ENCODE data around the gene PRKCE. TPM values are rescaled to one million over a fixed set of nuclear protein-coding genes. Genes with fewer than 3 reads are reported as not detected.
"Not testable (repeated sequence)": the region's sequence is repeated elsewhere in the genome, so short reads cannot be mapped to it uniquely, and the experiment has no call there.

PRKCE gene
- total RNA-seq, 1 donor from 2014 or later, result 62.8 TPM

DNA sequence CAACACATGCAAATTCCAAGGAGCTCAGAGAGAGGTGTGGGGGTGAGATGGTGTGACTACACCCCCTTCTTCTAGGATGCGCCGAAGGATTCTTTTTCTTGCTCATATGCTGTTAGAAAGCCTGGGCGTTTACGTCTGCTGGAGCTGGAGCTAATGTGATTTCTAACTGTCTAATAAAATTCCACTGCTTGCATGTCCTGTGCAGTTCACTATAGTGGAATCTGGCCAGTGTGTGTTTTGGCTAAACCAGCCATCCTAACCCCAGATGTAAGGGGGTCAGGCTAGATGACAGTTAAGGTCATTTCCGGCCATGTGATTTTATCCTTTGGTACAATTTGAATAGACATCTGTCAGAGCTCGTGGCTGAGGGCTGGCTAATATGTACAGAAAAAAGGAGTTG is 194.1 kb downstream of the PRKCE start:
- no peak for DNase-seq (ENCODE audit: low spot score in 2 of 2)
- no peak for FAIRE-seq

- FAIRE-seq, result no peak
Observed at GRCh38 chr2:45849491-45850283, 198.2 kb downstream of the PRKCE start.

DNA sequence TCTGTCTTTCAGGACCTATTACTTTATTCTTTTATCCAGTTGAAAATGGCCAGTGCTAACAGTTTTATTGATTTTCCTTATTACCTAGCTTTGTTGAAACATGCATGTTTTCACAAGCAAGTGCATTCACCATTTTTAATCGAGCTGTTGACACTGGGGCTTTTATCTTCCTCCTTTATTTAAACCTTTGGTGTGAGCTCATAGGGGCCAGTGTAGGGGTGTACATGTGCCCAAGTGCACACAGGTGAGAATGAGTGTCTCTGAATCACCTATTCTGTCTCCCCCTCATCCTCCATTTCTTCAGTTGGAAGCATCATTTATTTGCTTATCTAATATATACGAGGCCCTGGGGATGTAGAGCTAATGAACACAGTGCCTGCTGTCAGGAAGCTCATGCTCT is 199.1 kb downstream of the PRKCE start:
- FAIRE-seq, result no peak
- no peak for DNase-seq (ENCODE audit: low spot score in 2 of 2)

More at GRCh38 chr2:45849491-45850283, 198.2 kb downstream of the PRKCE start:
- DNase-seq (ENCODE audit: low spot score in 2 of 2), result no peak

GRCh38 chr2:45851111-45851510 is 199.6 kb downstream of the PRKCE start:
- no peak for FAIRE-seq

DNA sequence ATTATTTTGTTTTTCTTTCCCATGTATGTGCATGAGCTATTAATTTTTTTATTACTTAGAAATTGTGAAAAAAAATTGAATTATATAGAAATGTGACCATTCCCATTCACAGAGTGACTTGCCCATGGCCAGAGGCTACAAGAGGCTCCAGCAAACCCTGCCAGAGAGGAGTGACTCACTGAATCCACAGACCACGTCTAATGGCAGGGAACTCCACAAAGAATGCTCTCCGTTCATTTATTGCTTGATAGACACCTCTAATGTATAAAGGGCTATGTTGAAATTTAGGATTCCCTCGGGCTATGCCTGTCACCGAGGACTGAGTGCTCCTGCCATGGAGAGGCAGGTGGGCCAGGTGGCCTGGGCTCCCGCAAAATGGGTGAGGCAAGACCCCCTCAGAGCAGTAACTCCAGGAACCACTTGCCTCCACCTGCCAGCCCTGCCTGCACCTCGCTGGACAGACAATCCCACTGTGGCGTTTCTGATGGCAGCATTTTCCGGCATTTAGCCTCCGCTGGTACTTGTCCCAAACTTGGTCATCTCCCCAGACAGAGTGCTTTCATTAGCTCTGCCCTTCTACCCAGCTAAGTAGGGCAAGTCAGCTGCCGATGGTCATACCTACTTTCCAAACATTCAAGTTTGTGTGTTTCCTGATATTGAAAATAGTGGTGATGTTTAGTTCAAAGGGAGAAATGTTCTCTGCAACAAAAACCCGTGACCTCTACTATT is 200.3 kb downstream of the PRKCE start:
- no peak for FAIRE-seq

More at GRCh38 chr2:45851111-45851510, 199.6 kb downstream of the PRKCE start:
- DNase-seq (ENCODE audit: low spot score in 2 of 2), result no peak

GRCh38 chr2:45852450-45853150 is 201.1 kb downstream of the PRKCE start:
- no peak for FAIRE-seq

More for the DNA sequence above, 200.3 kb downstream of the PRKCE start:
- no peak for DNase-seq (ENCODE audit: low spot score in 2 of 2)

GRCh38 chr2:45855374-45855773 is 203.9 kb downstream of the PRKCE start:
- DNase-seq (ENCODE audit: low spot score in 2 of 2), result no peak
- no peak for FAIRE-seq

More at GRCh38 chr2:45852450-45853150, 201.1 kb downstream of the PRKCE start:
- DNase-seq (ENCODE audit: low spot score in 2 of 2), result no peak

GRCh38 chr2:45856391-45857274 is 205.2 kb downstream of the PRKCE start:
- FAIRE-seq (no peak), DNase-seq (ENCODE audit: low spot score in 2 of 2) (no peak)

GRCh38 chr2:45857275-45857609 is 205.8 kb downstream of the PRKCE start:
- DNase-seq (ENCODE audit: low spot score in 2 of 2), result no peak
- no peak for FAIRE-seq

GRCh38 chr2:45857867-45858520 is 206.5 kb downstream of the PRKCE start:
- DNase-seq (ENCODE audit: low spot score in 2 of 2) (no peak), FAIRE-seq (no peak)

- DNase-seq (ENCODE audit: low spot score in 2 of 2); FAIRE-seq: not testable (repeated sequence)
Observed at GRCh38 chr2:45858872-45859271, 207.4 kb downstream of the PRKCE start.

DNA sequence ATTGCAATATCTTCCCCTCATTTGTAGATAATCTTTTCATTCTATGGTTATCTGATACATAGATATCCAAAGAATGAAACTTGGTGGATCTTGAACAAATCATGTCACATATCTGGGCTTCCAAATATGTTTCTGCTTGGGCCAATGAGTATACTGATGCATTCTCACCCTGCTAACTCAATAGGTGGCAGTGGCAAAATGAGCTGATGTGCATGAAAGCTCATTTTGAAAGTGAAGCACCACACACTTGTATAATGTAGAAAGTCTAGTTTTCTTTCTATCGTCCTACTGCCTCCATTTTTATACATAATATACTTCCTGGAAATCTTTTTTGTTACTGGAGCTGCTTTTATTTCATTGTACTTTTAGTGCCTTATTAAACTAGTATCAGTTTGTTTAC is 208.2 kb downstream of the PRKCE start:
- FAIRE-seq (no peak), DNase-seq (ENCODE audit: low spot score in 2 of 2) (no peak)

DNA sequence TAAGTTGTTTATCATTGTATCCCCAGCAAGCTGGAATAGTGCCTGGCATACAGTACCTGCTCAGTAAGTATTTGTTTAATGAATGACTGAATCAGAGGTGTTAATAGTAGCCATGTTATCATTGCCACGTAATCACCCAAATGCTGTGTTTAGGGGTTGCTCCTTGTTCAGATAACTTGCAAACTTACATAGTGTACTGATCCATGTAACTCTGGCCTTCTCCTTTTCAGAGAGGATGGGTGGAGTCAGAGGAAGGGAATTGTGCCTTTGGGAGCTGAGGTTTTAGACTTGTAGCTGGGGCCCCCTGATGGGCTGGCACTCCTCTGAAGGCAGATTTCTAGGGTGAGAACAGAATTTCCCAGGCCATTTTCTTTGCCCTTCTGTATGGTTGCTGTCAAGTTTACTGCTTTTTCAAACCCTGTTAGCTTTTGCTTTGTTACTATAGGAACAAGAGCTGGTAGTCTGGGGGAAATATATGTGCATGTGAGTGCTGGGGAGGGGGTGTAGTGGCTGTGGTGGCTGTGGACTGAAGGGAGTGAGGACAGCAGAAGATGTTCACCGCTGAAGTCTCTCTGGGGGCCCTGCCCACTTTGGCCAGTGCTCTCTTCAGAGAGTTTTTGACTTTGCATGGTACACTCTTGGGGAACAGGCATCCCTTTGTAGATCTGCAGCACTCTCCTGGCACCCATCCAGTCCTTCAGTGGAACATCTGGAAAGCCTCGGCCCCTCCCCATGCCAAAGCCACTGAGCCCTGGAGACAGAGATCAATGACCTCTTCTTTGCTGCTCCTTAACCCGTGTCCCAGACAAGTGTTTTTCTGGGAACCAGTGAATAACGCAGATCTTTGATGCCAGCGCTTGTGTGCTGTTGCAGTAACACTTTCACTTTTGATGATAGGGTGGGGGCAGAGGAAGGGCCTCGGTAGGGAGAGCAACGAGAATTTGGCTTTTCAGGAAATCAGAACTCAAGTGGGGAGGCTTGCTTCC is 209.0 kb downstream of the PRKCE start:
- peak; percentile 28 to 35 for DNase-seq (ENCODE audit: low spot score in 2 of 2)
- no peak for FAIRE-seq

- DNase-seq (ENCODE audit: low spot score in 2 of 2) (no peak), FAIRE-seq (no peak)
Observed at GRCh38 chr2:45862843-45863242, 211.4 kb downstream of the PRKCE start.

- FAIRE-seq, result no peak
Observed at GRCh38 chr2:45864121-45864520, 212.6 kb downstream of the PRKCE start.

GRCh38 chr2:45867349-45867748 is 215.9 kb downstream of the PRKCE start:
- no peak for DNase-seq (ENCODE audit: low spot score in 2 of 2)
- FAIRE-seq, result no peak

More at GRCh38 chr2:45864121-45864520, 212.6 kb downstream of the PRKCE start:
- no peak for DNase-seq (ENCODE audit: low spot score in 2 of 2)

- no peak for FAIRE-seq
- DNase-seq (ENCODE audit: low spot score in 2 of 2), result no peak
Observed at GRCh38 chr2:45867800-45868199, 216.3 kb downstream of the PRKCE start.

GRCh38 chr2:45869165-45869501 is 217.7 kb downstream of the PRKCE start:
- no peak for DNase-seq (ENCODE audit: low spot score in 2 of 2)
- FAIRE-seq, result no peak

All from frontal cortex (tissue), 4 donors.